HG03442 (cell line): ENCODE measurements around the gene MYRIP.
"Not testable (repeated sequence)": the region's sequence is repeated elsewhere in the genome, so short reads cannot be mapped to it uniquely, and the experiment has no call there.

ENCODE experiments used
- ATAC-seq: cut with Tn5 transposase; IDR thresholded peaks from one replicate; pipeline ENCODE4 v1.9.1; 2021; ENCODE audit warnings: mild to moderate bottlenecking, moderate library complexity; ENCODE audit not compliant: unreplicated experiment

Gene MYRIP

GRCh38 chr3:40264451-40264850 is 455.0 kb downstream of the MYRIP start:
- no peak for ATAC-seq

GRCh38 chr3:40265181-40265580 is 455.8 kb downstream of the MYRIP start:
- ATAC-seq, result no peak

- no peak for ATAC-seq
Measured at GRCh38 chr3:40267937-40268724, 458.7 kb downstream of the MYRIP start.

- no peak for ATAC-seq
Measured at GRCh38 chr3:40268802-40269524, 459.6 kb downstream of the MYRIP start.

GRCh38 chr3:40278791-40279190 is 469.4 kb downstream of the MYRIP start:
- no peak for ATAC-seq

DNA sequence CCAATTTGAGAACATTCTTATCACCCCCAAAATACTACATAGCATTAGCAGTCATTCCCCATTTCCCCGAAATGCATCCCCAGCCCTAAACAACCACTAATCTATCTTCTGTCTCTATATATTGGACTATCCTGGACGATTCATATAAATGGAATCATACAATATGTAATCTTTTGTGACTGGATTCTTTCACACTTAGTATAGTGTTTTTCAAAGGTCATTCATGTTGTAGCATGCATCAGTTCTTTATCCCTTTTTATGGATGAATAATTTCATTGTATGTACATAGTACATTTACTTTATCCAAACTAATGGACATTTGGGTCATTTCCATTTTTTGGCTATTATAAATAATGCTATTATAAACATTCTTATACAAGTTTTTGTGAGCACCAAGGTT is 472.6 kb downstream of the MYRIP start:
- ATAC-seq, result no peak

GRCh38 chr3:40283057-40283456 is 473.6 kb downstream of the MYRIP start:
- ATAC-seq, result not testable (repeated sequence)

DNA sequence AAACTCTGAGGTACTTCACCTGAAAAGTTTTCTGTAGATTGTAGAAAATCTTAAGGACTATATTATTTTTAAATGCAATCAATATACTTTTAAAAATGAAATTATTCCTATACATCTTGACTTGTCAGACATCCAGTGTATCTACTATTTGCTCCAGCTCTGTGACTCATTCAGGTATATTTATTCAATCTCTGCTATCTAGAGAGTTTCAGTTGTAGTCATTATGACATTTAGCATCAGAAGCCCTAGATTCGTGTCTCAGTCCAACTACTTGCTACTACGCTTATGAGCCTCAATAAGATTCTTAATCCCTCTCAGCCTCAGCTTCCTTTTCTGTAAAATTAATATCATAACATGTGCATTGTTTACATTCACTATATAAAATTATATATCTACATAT is 477.8 kb downstream of the MYRIP start:
- no peak for ATAC-seq

- ATAC-seq, result no peak
Measured at GRCh38 chr3:40290396-40290795, 481.0 kb downstream of the MYRIP start.

DNA sequence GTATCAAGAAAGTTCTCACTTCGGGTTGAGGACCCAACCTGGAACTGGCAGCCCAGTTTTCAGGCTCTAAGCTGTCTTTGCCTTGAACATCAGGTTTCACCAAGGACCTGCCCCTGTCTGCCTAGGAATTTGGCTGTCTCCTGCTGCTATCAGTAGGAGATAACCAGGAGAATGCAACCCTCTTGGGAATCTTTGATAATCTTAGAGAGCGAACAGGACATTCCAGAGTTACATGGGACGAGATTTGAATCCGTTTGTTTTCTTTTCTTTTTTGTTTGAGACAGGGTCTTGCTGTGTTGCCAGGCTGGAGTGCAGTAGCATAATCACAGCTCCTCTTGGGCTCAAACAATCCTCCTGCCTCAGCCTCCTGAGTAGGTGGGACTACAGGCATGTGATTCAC is 482.1 kb downstream of the MYRIP start:
- no peak for ATAC-seq

DNA sequence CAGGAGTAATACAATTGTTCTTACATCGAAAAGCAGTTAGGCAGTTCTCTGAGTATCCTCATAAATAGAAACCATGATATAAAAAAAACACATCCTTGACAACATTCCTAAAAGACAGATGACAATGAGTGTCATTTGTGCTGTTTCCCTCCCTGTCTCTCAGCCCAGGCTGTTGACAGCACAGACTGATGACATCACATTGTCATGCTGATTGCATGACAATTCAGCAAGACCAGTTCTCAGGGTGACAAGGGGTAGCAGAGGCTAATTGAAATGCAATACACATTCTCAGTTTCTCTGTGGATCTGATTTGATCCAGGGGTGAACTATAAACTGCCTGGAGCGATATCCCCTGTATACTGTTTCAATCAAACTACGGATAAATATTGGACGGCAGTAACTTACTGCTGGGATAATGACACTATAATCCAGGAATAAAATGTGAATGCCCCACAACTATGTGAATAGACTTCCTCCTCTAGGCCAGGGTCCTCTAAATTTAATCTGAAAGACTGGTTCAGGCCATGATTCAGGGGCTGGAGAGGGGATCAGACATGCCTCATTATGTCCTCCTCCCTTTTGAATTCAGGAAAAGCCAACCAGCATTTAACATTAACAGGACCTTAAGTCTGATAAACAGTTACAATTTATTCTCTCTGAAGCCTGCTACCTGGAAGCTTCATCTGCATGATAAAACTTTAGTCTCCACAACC is 483.4 kb downstream of the MYRIP start:
- no peak for ATAC-seq

DNA sequence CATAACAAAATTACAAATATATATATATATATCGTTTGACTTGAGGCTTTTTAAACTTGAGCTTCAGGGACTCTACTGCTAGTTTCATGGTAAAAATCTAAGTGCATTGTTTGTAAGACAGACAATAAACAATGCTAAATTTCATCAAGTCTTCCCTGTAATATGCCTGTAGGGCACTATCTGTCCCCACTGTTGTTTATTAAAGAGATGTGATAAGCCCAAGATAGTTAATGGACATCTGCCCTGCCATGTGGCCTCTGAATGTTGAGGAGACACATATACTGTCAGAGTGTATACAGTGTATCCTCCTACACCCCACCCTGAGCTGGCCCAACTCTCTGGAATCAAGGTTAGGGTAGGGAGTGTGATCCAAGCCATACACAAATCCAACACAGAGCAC is 485.0 kb downstream of the MYRIP start:
- no peak for ATAC-seq

- ATAC-seq, result no peak
Measured at GRCh38 chr3:40298075-40298474, 488.7 kb downstream of the MYRIP start.

- no peak for ATAC-seq
Measured at GRCh38 chr3:40299130-40299720, 489.8 kb downstream of the MYRIP start.

DNA sequence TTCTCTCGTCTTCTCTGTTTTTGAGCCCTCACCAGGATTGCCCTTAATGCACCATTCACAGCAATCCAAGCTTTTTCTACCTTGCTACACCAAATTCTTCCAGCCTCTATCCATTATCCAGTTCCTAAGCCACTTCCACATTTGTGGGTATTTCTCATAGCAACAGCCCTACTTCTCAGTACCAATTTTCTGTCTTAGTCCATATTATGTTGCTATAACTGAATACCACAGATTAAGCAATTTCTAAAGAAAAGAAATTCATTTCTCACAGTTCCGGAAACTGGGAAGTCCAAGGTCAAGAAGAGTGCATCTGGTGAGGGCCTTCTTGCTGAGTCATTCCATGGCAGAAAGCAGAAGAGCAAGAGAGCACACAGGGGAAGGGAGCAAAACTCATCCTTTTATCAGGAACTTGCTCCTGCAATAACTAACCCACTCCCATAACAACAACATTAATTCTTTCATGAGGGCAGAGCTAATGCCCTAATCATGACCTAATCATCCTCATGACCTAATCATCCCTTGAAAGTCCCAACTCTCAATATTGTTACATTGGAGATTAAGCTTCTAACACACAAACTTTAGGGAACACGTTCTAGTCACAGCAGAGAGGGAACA is 490.4 kb downstream of the MYRIP start:
- no peak for ATAC-seq

- no peak for ATAC-seq
Measured at GRCh38 chr3:40302784-40303183, 493.4 kb downstream of the MYRIP start.

- ATAC-seq, result peak; percentile 35
Measured at GRCh38 chr3:40304352-40304751, 494.9 kb downstream of the MYRIP start.

DNA sequence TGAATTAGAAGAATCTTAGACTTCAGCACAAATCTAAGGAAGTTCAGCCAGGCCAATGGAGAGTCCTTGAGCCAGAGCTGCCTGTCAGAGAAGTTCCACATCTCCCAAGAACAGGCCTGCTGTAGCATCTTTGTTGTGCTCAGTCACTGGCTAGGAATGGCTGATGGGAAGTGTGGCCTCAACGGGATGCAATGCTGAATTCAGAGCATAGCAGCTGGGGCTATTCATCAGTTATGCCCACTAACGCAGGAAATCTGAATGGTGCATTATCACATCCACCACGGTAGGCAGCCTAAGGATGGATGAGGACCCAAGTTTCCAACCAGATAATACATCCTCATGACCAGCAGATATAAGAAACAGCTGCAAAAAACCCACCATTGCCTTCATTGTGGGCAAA is 496.9 kb downstream of the MYRIP start:
- ATAC-seq, result no peak

GRCh38 chr3:40307176-40307575 is 497.8 kb downstream of the MYRIP start:
- ATAC-seq, result no peak

- no peak for ATAC-seq
Measured at GRCh38 chr3:40308725-40309417, 499.5 kb downstream of the MYRIP start.
